SW 1271 (cell line): ENCODE measurements around the gene FKBP1B.
"Not testable (repeated sequence)": the region's sequence is repeated elsewhere in the genome, so short reads cannot be mapped to it uniquely, and the experiment has no call there.

Experiments
- DNase-seq, 2 experiments: peaks; one replicate each; lab custom pipeline; 2025; lab: John Stamatoyannopoulos, UW

FKBP1B gene

GRCh38 chr2:24058564-24059271, 9.2 kb downstream of the FKBP1B start:
- DNase-seq = no peak

GRCh38 chr2:24065341-24065740, 15.8 kb downstream of the FKBP1B start:
- DNase-seq = no peak

GRCh38 chr2:24072259-24072658, 22.7 kb downstream of the FKBP1B start:
- no peak for DNase-seq

- DNase-seq = no peak
Observed at GRCh38 chr2:24073816-24074215, 24.3 kb downstream of the FKBP1B start.

GRCh38 chr2:24075259-24075658, 25.7 kb downstream of the FKBP1B start:
- DNase-seq = no peak

- peak; percentile 99 to 100 for DNase-seq
Observed at GRCh38 chr2:24075915-24076848, 26.6 kb downstream of the FKBP1B start, which contains the start of gene SF3B6. TSS of gene SF3B6 (minus strand) at chr2:24076326. CDS start at chr2:24076229, 97 bp downstream.

GRCh38 chr2:24076849-24077534, 27.5 kb downstream of the FKBP1B start:
- no peak for DNase-seq

- no peak for DNase-seq
Observed at GRCh38 chr2:24077535-24077877, 28.0 kb downstream of the FKBP1B start.

- no peak for DNase-seq
Observed at GRCh38 chr2:24077879-24078278, 28.3 kb downstream of the FKBP1B start.

GRCh38 chr2:24080701-24081100, 31.2 kb downstream of the FKBP1B start:
- no peak for DNase-seq

GRCh38 chr2:24082787-24083566, 33.4 kb downstream of the FKBP1B start:
- no peak for DNase-seq

GRCh38 chr2:24083567-24084385, 34.2 kb downstream of the FKBP1B start:
- DNase-seq = peak; percentile 90 to 95

GRCh38 chr2:24084386-24085199, 35.1 kb downstream of the FKBP1B start, which contains the start of gene TP53I3:
TSS of gene TP53I3 (minus strand) at chr2:24084834. CDS start at chr2:24084326, 508 bp downstream.
- peak; percentile 94 to 95 for DNase-seq

GRCh38 chr2:24085200-24085489, 35.6 kb downstream of the FKBP1B start:
- DNase-seq = no peak

- DNase-seq = no peak
Observed at GRCh38 chr2:24086241-24086640, 36.7 kb downstream of the FKBP1B start.

GRCh38 chr2:24087032-24087431, 37.5 kb downstream of the FKBP1B start:
- DNase-seq = no peak

- no peak for DNase-seq
Observed at GRCh38 chr2:24088821-24089359, 39.3 kb downstream of the FKBP1B start.

- DNase-seq = not testable (repeated sequence)
Observed at GRCh38 chr2:24093270-24093669, 43.7 kb downstream of the FKBP1B start.

GRCh38 chr2:24095171-24095677, 45.7 kb downstream of the FKBP1B start:
- not testable (repeated sequence) for DNase-seq
